Measurements from ENCODE around the gene IQSEC3.

- TF ChIP-seq CTCF (IDR thresholded peaks at IDR 0.05), result no peak
- TF ChIP-seq POLR2A (IDR thresholded peaks at IDR 0.05), result no peak
Observed at GRCh38 chr12:87315-87714, 20.7 kb downstream of the IQSEC3 start.

All from heart left ventricle (tissue), 13 donors.